Stimulated activated CD8-positive, alpha-beta memory T cell treated with anti-CD3 and anti-CD28 coated beads, Interleukin-15, amount 100 ng/mL, for 24 hours (primary cell): ENCODE results near the gene VASP.
A peak's percentile ranks its signal among the peaks of the same experiment; 100 is the strongest.

ENCODE experiments used
- DNase-seq: peaks from one replicate; pipeline ENCODE4 v3.0.0-alpha.2; 2020; ENCODE audit warnings: low read depth

Gene VASP

GRCh38 chr19:45473682-45474605 is 33.3 kb upstream of the VASP start:
- DNase-seq: no peak

GRCh38 chr19:45474606-45475521 is 32.4 kb upstream of the VASP start:
- no peak for DNase-seq

- no peak for DNase-seq
Measured at GRCh38 chr19:45475537-45476291, 31.6 kb upstream of the VASP start.

GRCh38 chr19:45476304-45476703 is 31.0 kb upstream of the VASP start:
- DNase-seq: no peak

- no peak for DNase-seq
Measured at GRCh38 chr19:45477186-45477585, 30.1 kb upstream of the VASP start.

- DNase-seq: no peak
Measured at GRCh38 chr19:45477713-45478453, 29.4 kb upstream of the VASP start.

GRCh38 chr19:45478454-45479238 is 28.6 kb upstream of the VASP start:
- peak; percentile 77 for DNase-seq

- DNase-seq: no peak
Measured at GRCh38 chr19:45483033-45483432, 24.2 kb upstream of the VASP start.

GRCh38 chr19:45484273-45484945 is 22.9 kb upstream of the VASP start:
- no peak for DNase-seq

GRCh38 chr19:45485305-45486077 is 21.8 kb upstream of the VASP start:
- peak; percentile 94 for DNase-seq

GRCh38 chr19:45488708-45489107 is 18.6 kb upstream of the VASP start:
- DNase-seq: no peak

GRCh38 chr19:45489216-45489855 is 17.9 kb upstream of the VASP start:
- no peak for DNase-seq

- no peak for DNase-seq
Measured at GRCh38 chr19:45492137-45492626, 15.1 kb upstream of the VASP start.

GRCh38 chr19:45492627-45493470 is 14.4 kb upstream of the VASP start:
- DNase-seq: no peak

GRCh38 chr19:45494261-45494916 is 12.9 kb upstream of the VASP start:
- DNase-seq: no peak

- no peak for DNase-seq
Measured at GRCh38 chr19:45495178-45495577, 12.1 kb upstream of the VASP start.

- DNase-seq: no peak
Measured at GRCh38 chr19:45496349-45496953, 10.8 kb upstream of the VASP start.
